Measurements from ENCODE around the gene CSK.

The CSK gene

GRCh38 chr15:74787251-74788041 lies 5.6 kb downstream of the CSK start:
- DNase-seq (ENCODE audit: low read depth), result peak; percentile 61

DNA sequence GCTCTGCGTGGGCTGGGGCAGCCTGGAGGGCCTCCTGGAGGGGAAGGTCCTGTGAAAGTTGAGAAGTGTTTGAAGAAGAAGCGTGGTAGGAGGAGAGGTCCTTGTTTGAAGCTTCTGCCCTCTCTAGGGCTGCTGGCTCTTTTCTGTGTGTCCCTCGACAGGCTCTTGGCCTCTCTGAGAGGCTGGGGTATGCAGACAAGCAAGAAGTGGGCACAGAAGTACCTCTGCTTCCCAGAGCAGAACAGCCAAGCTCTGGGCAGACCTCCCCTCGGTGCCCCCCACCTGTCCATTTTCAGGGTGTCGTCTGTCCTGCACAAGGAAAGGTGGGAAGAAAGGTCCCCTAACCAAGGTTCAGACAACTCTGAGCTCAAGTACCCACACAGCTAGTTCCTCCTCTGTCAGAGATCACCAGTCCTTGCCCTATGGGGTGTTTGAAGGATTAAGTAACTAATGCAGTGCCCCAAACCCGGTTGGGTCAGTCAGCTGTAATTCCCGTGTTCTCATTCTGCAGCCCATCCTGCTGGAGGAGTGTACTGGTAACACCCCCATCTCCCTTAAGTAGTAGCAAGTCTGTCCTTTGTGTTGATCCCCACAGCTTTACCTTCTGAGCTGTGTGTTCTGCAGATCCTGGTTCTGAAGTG lies 6.3 kb downstream of the CSK start:
- no peak for DNase-seq (ENCODE audit: low read depth)

- no peak for DNase-seq (ENCODE audit: low read depth)
Measured at GRCh38 chr15:74788683-74789151, 6.8 kb downstream of the CSK start.

GRCh38 chr15:74789171-74789631 lies 7.3 kb downstream of the CSK start:
- no peak for DNase-seq (ENCODE audit: low read depth)

GRCh38 chr15:74789741-74790079 lies 7.8 kb downstream of the CSK start:
- no peak for DNase-seq (ENCODE audit: low read depth)

GRCh38 chr15:74790080-74790916 lies 8.4 kb downstream of the CSK start:
- DNase-seq (ENCODE audit: low read depth), result peak; percentile 80

- no peak for DNase-seq (ENCODE audit: low read depth)
Measured at GRCh38 chr15:74791007-74791406, 9.1 kb downstream of the CSK start.

DNA sequence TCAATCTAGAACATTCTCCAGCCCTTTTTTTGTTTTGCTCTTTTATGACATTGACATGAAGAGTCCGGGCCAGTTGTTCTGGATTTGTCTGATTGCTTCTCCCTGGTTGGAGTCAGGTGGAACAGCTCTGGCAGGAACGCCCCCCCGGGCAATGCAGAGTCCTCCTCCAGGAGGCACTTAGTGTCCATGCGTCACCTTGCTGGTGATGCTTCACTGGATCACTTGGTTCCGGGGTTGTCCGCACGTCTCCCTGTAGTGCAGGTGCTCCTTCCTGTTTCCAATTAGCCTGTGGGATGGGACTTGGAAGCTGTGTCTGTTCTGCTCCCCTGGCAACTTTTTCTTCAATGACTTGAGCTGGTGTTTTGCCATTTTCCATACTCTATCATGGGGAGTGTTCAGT lies 9.8 kb downstream of the CSK start:
- no peak for DNase-seq (ENCODE audit: low read depth)

- no peak for DNase-seq (ENCODE audit: low read depth)
Measured at GRCh38 chr15:74792227-74793016, 10.5 kb downstream of the CSK start.

DNA sequence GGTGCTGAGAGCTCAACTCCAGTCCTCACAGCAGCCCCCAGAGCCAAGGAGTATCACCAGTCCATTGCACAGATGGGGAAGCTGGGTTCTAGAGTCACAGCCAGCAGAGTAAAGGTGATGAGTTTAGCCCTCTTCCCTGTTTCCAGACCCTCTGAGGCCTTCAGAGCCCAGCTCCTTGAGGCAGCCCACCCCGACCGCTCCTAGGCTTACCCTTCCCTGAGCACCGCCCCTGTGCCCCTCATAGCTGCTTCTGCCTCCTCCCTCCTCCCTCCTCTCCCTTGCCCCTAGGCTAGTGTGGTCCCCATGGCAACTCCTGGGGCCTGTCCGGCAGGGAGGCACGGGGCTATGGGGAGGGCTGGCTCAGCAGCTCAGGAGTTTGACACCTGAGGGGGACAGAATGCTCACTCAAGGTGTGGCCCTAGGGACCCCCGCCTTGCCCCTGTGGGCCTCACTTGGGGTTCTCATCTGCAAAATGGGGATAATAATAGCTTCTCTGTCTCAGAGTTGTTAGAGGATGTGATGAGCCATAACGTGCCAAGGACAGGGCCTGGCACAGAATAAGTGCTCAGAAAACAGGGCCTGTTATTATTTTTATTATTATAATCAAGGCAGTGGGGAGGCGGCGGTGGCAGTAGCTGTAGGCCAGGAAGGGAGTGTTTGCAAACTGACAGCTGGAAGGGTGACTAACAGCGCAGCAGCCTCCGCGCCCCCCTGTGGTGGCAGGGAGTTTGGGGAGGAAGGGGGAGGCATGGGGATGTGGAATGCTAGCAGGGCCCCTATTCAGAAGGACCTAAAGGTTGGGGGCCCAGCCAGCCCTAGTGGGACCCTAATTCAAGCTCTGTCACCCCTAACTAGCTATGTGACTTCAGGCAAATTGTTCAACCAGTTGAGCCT lies 11.5 kb downstream of the CSK start:
- no peak for DNase-seq (ENCODE audit: low read depth)

GRCh38 chr15:74794248-74794969 lies 12.5 kb downstream of the CSK start:
- DNase-seq (ENCODE audit: low read depth), result no peak

DNA sequence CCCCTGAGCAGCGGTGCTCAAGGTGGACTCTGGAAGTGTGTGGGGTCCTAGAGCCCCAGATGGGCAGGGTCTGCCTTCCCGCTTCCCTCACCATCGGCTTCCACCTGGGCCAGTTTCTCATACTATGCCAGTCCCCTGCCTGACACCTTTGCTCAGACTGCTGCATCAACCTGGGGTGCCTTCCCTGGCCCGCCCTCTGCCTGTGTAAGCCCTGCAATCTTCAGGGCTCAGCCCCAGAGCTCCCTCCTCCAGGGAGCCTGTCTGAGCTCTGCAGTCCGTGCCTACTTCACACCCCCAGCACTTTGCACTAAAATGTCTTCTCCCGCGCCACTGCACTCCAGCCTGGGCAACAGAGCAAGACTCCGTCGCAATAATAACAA lies 13.1 kb downstream of the CSK start:
- DNase-seq (ENCODE audit: low read depth), result no peak

DNA sequence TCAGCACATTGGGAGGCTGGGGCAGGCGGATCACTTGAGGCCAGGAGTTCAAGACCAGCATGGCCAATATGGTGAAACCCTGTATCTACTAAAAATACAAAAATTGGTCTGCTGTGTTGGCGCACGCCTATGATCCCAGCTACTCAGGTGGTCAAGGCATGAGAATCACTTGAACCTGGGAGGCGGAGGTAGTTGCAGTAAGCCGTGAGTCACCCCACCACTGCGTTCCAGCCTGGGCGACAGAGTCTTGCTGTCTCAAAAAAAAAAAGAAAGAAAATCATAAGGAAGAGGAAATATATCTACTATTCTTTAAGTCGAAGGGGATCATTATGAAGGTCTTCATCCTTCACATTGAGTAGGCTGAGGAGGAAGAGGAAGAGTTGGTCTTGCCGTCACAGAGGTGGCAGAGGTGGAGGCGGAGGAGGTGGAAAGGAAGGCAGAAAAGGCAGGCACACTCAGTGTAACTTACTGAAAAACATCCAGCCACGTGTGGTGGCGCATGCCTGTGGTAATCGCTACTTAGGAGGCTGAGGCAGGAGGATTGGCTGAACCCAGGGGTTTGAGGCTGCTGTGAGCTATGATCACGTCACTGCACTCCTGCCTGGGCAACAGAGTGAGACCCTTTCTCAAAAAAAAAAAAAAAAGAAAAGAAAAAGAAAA lies 14.2 kb downstream of the CSK start:
- DNase-seq (ENCODE audit: low read depth), result no peak

DNA sequence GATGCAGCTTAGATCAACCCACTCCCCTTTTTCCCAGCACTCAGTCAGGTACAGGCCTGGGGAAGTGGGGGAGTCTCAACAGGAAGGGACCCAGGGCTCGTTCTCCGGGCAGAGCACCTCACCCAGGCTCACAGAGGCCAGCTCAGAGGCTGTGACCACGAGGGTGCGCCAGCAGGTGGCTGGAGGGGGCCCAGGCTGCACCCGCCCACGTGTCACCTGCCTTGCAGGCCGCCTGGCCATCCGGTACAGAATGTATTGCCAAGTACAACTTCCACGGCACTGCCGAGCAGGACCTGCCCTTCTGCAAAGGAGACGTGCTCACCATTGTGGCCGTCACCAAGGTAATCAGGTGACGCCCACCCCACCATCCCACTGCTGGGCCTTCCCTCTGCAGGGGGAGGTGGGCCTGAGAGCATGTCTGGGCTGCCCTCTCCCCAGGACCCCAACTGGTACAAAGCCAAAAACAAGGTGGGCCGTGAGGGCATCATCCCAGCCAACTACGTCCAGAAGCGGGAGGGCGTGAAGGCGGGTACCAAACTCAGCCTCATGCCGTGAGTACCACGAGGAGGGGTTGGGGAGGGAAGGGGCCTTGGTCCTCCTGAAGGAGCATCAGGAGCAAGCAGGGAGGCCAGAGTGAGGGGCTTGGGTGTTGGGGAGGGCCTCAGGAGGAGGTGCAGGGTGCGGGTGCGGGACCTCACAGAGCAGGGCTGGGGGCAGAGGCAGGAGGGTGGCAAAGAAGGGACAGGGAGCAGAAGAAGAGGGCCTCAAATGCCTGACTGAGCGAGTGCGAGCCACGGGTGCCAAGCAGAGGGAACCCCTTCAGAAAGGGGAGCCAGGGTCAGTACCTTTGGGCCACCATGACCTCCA lies 16.7 kb downstream of the CSK start:
- no peak for DNase-seq (ENCODE audit: low read depth)

DNA sequence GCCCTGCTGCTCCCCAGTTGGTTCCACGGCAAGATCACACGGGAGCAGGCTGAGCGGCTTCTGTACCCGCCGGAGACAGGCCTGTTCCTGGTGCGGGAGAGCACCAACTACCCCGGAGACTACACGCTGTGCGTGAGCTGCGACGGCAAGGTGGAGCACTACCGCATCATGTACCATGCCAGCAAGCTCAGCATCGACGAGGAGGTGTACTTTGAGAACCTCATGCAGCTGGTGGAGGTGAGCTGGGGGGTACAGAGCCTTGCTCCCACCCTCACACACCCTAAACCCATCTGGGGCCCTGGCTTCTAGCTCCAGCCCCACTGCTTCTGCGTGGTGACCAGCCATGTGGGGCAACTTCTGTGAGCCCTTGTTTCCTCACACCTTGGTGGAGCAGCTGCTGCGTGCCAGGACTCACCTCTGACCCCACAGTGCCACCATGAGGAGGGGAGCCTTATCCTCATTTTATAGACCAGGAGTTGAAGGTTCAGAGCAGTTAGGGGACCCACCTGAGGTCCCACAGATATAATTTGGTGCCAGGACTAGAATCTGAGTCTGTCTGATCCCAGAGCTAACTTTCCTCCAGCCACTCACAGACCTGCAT lies 17.5 kb downstream of the CSK start:
- no peak for DNase-seq (ENCODE audit: low read depth)

GRCh38 chr15:74799856-74800558 lies 18.1 kb downstream of the CSK start:
- DNase-seq (ENCODE audit: low read depth), result peak; percentile 43

DNA sequence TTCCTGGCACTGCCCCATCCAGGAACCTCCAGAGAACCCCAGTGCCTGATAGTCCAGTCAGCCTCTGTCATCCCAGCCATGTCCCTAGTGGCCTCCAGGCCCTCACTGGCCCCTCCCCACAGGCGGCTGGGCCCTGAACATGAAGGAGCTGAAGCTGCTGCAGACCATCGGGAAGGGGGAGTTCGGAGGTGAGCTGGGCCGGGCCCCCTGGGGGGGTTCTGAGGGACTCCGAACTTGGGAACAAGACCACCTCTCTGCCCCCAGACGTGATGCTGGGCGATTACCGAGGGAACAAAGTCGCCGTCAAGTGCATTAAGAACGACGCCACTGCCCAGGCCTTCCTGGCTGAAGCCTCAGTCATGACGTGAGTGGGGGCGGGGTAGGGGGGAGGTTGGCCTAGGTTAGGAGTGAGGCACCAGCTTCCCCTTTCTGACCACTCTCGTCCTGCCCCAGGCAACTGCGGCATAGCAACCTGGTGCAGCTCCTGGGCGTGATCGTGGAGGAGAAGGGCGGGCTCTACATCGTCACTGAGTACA lies 18.7 kb downstream of the CSK start:
- no peak for DNase-seq (ENCODE audit: low read depth)

Data from stromal cell of bone marrow (primary cell).